Fibroblast of the aortic adventitia (primary cell): ENCODE measurements around the gene MACROH2A1. TPM values are rescaled to one million over a fixed set of nuclear protein-coding genes. Genes with fewer than 3 reads are reported as not detected.

Source experiments
- DNase-seq: peaks from one replicate; pipeline ENCODE4 v3.0.0-alpha.2; 2010; ENCODE audit warnings: low read depth
- H3K4me3 ChIP-seq: 2 replicates; pipeline ENCODE4 v1.5.1; 2011; ENCODE audit warnings: low read depth, mild to moderate bottlenecking, control low read depth, low read length, moderate library complexity
- total RNA-seq: library from RNA; depleted of rRNA; stranded (reverse); fragments of >200 nt; gene quantifications from 2 replicates; pipeline ENCODE4 v1.2.3, GENCODE V29; 2012; ENCODE audit warnings: low replicate concordance
- TF ChIP-seq, protein P1 (sequence below): IDR thresholded peaks from 2 replicates; pipeline ENCODE4 v1.5.1; 2011; ENCODE audit warnings: mild to moderate bottlenecking, low read length, control low read depth, inconsistent platforms; ENCODE audit not compliant: insufficient read depth

The MACROH2A1 gene
- total RNA-seq, 1 donor = 116 TPM

DNA sequence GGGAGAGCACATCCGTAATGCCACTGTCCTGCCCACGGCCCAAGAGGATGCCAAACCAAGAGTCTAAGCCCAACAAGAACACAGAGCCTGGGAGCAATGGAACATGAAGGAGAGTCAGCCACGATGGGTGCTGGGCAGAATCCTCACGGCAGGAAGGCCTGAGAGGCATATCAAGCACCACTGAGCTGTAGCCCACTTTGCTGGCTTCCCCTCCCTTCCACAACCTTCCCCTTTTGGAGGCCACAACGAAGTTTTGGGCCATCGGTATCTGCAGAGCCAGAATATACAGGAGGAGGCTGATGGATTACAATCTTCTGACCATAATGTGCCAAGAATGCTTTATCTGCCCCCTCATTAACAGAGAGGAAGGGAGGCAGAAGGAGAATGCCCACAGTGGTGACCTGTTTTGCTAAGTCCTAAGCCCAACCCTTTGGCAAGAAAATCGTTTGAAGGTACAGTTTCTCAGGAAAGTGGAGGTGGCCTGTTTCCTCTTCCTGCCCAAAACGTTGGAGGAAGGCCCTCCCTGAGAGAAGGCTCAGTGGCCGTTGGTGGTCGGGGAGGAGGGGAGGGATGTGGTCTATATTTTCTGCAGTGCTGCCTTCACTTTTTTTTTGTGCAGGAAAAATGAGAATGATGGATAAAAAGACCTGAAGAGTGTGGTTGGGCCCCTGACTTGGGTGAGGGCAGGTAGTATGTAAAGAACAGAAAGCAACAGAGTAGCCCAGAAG is 26.2 kb downstream of the MACROH2A1 start:
- TF ChIP-seq, protein P1, sequence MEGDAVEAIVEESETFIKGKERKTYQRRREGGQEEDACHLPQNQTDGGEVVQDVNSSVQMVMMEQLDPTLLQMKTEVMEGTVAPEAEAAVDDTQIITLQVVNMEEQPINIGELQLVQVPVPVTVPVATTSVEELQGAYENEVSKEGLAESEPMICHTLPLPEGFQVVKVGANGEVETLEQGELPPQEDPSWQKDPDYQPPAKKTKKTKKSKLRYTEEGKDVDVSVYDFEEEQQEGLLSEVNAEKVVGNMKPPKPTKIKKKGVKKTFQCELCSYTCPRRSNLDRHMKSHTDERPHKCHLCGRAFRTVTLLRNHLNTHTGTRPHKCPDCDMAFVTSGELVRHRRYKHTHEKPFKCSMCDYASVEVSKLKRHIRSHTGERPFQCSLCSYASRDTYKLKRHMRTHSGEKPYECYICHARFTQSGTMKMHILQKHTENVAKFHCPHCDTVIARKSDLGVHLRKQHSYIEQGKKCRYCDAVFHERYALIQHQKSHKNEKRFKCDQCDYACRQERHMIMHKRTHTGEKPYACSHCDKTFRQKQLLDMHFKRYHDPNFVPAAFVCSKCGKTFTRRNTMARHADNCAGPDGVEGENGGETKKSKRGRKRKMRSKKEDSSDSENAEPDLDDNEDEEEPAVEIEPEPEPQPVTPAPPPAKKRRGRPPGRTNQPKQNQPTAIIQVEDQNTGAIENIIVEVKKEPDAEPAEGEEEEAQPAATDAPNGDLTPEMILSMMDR = no peak
- no peak for DNase-seq

DNA sequence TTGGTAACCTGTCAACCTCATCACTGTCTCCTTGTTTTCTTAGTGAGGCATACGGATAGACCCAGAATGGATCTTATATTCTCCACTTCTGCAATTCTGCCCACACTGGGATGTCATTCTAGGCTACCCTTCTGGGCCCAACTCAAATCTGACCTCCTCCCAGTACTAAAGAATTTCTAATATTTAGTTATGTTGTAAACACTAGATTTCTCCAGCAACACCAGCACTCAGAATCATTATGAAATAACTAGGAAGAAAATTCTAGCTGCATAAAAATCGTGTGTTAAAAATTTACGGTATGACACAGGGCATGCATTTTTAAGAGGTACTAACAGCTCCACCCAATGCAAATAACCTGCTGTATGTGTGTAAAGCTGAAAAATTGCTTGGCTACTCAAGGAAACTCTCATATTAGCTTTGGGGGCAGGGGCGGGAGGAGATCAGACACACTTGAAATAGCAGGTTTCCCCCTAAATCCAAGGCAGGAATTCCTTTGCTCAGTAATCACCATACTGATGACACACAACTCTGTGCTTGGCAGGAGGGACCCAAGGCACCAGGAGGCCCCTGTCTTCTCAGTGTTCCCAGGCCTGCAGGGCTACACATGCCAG is 27.3 kb downstream of the MACROH2A1 start:
- DNase-seq = peak; percentile 38
- H3K4me3 ChIP-seq = no peak overlapping the region
- TF ChIP-seq, protein P1 = no peak

More for the DNA sequence above, 26.2 kb downstream of the MACROH2A1 start:
- H3K4me3 ChIP-seq = no peak overlapping the region

DNA sequence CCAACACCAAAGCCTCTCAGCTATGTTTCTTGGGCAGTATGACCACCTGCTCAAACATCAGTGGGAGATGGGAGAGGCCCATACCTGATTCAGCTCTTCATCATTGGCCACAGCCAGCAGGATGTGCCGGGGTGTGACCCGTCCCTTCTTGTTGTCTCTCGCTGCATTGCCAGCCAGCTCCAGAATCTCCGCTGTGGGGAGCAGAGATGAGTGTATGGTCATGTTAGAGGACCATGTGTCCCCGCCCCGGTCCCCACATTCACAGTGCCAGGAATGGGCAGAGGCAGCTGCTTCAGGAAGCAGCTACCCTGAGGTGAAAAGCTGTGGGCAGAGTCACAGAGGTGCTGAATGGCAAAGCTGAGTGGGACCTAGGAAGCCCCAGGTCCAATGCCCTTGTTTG is 29.1 kb downstream of the MACROH2A1 start:
- TF ChIP-seq, protein P1 = no peak
- DNase-seq = no peak
- H3K4me3 ChIP-seq = no peak overlapping the region

DNA sequence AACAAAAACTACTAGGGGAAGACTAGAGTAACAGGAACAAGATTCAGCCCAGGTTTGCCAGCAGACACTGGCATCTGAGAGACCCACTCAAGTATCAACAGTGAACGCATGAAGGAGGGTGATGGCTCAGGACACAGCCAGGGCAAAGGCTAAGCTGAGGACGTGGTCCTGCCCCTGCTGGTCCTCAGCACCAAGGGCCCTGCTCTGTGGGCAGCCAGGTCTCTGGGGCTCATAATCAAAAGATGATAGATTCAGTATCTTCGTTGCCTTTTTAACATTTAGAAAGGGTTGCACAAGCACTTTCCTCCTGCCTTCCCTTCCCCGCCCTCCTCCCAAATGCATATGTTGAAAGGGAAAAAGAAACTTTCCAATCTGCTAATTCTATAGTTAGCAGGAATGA is 31.5 kb downstream of the MACROH2A1 start:
- H3K4me3 ChIP-seq = no peak overlapping the region
- DNase-seq = no peak
- TF ChIP-seq, protein P1 = no peak

DNA sequence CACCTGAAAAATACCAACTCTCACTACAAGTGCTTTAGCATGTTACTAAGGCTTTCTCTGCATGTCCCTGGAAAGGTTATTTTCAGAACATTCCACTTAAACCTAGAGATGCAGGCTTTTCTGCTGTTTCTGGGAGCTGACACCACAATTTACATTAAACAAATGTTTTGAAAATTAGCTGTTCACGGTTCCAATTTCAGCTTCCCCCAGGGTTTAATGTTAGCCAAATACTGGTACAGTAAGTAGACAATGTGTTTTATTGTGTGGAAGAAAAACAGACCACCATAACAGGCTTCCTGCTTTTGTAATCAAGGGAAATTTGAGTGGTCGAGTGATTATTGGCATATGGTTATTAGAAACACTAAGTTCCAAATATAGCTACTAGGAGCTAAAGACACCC is 32.0 kb downstream of the MACROH2A1 start:
- TF ChIP-seq, protein P1 = no peak
- no peak for DNase-seq
- H3K4me3 ChIP-seq = no peak overlapping the region

DNA sequence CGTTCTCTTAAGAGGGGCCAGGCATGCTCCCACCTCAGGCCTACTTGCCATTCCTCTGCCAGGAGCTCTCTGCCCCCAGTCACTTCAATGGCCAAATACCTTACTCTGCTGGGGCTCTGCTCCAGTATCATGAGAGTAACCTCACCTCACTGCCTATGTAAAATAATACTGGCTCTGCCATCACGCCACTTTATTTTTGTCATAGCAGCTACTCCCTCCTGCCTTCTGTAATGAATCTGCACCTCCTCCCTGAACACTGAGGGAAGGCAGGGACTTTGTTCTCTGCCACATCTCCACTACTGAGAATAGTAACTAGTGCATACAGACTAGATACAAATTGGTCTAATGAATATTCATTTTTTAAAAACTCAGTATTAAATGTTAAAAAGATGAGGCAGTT is 33.8 kb downstream of the MACROH2A1 start:
- TF ChIP-seq, protein P1 = no peak
- no peak overlapping the region for H3K4me3 ChIP-seq
- no peak for DNase-seq
